T-cell (primary cell): Measurements from ENCODE around the gene PSME2. TPM values are rescaled to one million over a fixed set of nuclear protein-coding genes. Genes with fewer than 3 reads are reported as not detected.

Source experiments
- ATAC-seq, 4 experiments: fragments of 200-7000 bp in 3 of 4; fragments of 150-1000 bp in 1 of 4; cut with Tn5 transposase; replicated peaks in 1 of 4; 1 replicate in 3 of 4; 2 replicates in 1 of 4; pipeline ENCODE4 v1.10.0; 2021; ENCODE audit warnings: moderate library complexity in 3 of 4, mild to moderate bottlenecking in 2 of 4, moderate number of reproducible peaks in 1 of 4
- CTCF ChIA-PET, 2 donors: fragments of 300-600 bp; sonication (Branson Sonifier 250); formaldehyde crosslinking; loops; one replicate each; lab custom pipeline; 2022; ENCODE audit warnings: antibody characterized with exemption in 2 of 2; lab: Charles Lee
- POLR2A ChIA-PET, 2 donors: fragments of 300-600 bp; sonication (Branson Sonifier 250); formaldehyde crosslinking; loops; one replicate each; lab custom pipeline; 2022; ENCODE audit warnings: antibody characterized with exemption in 2 of 2; lab: Charles Lee
- DNase-seq, 35 experiments: peaks; one replicate each; pipeline versions ENCODE4 v3.0.0 to v3.0.0-alpha.2; 2013 to 2023
- H3K27ac ChIP-seq: one replicate; pipeline ENCODE4 v1.5.1; 2013; ENCODE audit warnings: low read length
- H3K27me3 ChIP-seq, 2 experiments: replicated peaks in 1 of 2; 1 replicate in 1 of 2; 2 replicates in 1 of 2; pipeline versions ENCODE4 v1.6.1 to v1.7.0; 2013; ENCODE audit warnings: low read length in 1 of 2, mixed read lengths in 1 of 2; ENCODE audit not compliant: control insufficient read depth in 2 of 2, insufficient read depth in 2 of 2; ENCODE audit errors: extremely low read depth in 1 of 2
- H3K36me3 ChIP-seq, 2 donors: 1 replicate in 1 of 2; 2 replicates in 1 of 2; pipeline versions ENCODE4 v1.6.1 to v1.7.0; 2013; ENCODE audit warnings: low read length in 1 of 2; ENCODE audit not compliant: control insufficient read depth in 2 of 2, insufficient read depth in 1 of 2; ENCODE audit errors: extremely low read depth in 1 of 2
- H3K4me1 ChIP-seq, 2 experiments: 1 replicate in 1 of 2; 2 replicates in 1 of 2; pipeline versions ENCODE4 v1.6.1 to v1.7.0; 2013; ENCODE audit warnings: low read length in 2 of 2, mixed read lengths in 1 of 2; ENCODE audit not compliant: insufficient read depth in 2 of 2, control insufficient read depth in 1 of 2; ENCODE audit errors: extremely low read depth in 1 of 2
- H3K4me3 ChIP-seq, 2 donors: 1 replicate in 1 of 2; 2 replicates in 1 of 2; pipeline versions ENCODE4 v1.5.1 to v1.7.0; 2013; ENCODE audit warnings: mild to moderate bottlenecking in 2 of 2, low read length in 1 of 2, moderate library complexity in 1 of 2; ENCODE audit not compliant: control insufficient read depth in 1 of 2; ENCODE audit errors: extremely low read depth in 1 of 2
- H3K9me3 ChIP-seq: 2 replicates; pipeline ENCODE4 v1.7.0; 2013
- H3K27ac Mint-ChIP-seq, 2 donors: one replicate each; pipeline ENCODE4 v1.8.0; 2020 to 2021; ENCODE audit warnings: mild to moderate bottlenecking in 2 of 2, mixed read lengths in 2 of 2
- H3K27me3 Mint-ChIP-seq, 2 donors: one replicate each; pipeline ENCODE4 v1.8.0; 2021 to 2022; ENCODE audit warnings: mixed read lengths in 2 of 2
- H3K36me3 Mint-ChIP-seq: one replicate; pipeline ENCODE4 v1.8.0; 2021; ENCODE audit warnings: mixed read lengths
- H3K4me1 Mint-ChIP-seq, 3 donors: one replicate each; pipeline ENCODE4 v1.8.0; 2020 to 2022; ENCODE audit warnings: mixed read lengths in 3 of 3, mild to moderate bottlenecking in 1 of 3
- H3K4me3 Mint-ChIP-seq, 3 donors: one replicate each; pipeline ENCODE4 v1.8.0; 2020 to 2022; ENCODE audit warnings: mild to moderate bottlenecking in 3 of 3, mixed read lengths in 3 of 3, moderate library complexity in 3 of 3
- H3K9me3 Mint-ChIP-seq, 3 donors: one replicate each; pipeline ENCODE4 v1.8.0; 2020 to 2022; ENCODE audit warnings: mixed read lengths in 3 of 3
- WGBS: methylation state at CpG from one replicate; pipeline ENCODE4 v1.1.5; 2013; ENCODE audit warnings: missing lambda C conversion rate; ENCODE audit not compliant: insufficient coverage; 5-methylcytosine and 5-hydroxymethylcytosine counted together
- total RNA-seq, 35 experiments: library from RNA in 6 of 35; stranded (reverse) in 6 of 35; fragments of 120-200 nt in 1 of 35; gene quantifications; one replicate each; pipeline versions ENCODE4 v1.2.1 to v1.2.4 and lab custom pipeline; 2013 to 2026

The PSME2 gene
- total RNA-seq, 5 donors from 2014 or later (not counting 1 experiment from before 2014, with no cell fraction given) = 130 to 192 (median 159) TPM

GRCh38 chr14:24177891-24178290, 31.5 kb upstream of the PSME2 start:
- ChIA-PET CTCF (interaction anchor here in 1 of 2 donors (0.5 kb wide), 1 partner anchor 1167 kb away, joined by 4 read pairs; no protein-coding TSS in a partner anchor), POLR2A (no interaction called here)
- H3K27me3 Mint-ChIP-seq = no peaks in the 10 kb centered on the region
- H3K36me3 Mint-ChIP-seq = peaks cover 39% of the 10 kb centered on the region
- H3K36me3 ChIP-seq = peaks cover 25 to 65% of the 10 kb centered on the region in 2 donors
- no peak overlapping the region for H3K4me3 ChIP-seq
- peaks cover 3 to 18% (median 7%) of the 10 kb centered on the region in 3 donors for H3K4me1 Mint-ChIP-seq
- no peak overlapping the region for H3K27ac ChIP-seq
- H3K9me3 Mint-ChIP-seq = no peaks in the 10 kb centered on the region
- H3K9me3 ChIP-seq = no peaks in the 10 kb centered on the region
- no peaks in the 10 kb centered on the region for H3K27me3 ChIP-seq
- H3K27ac Mint-ChIP-seq = no peak overlapping the region
- no peak overlapping the region for H3K4me3 Mint-ChIP-seq
- H3K4me1 ChIP-seq = peaks cover 0 to 3% of the 10 kb centered on the region in 2 experiments
- DNase-seq (no peak), ATAC-seq (no peak)
- 98% methylated on average over 5 of the region's 14 CpGs for WGBS

GRCh38 chr14:24177041-24177825, 30.8 kb upstream of the PSME2 start:
- H3K36me3 Mint-ChIP-seq = peaks cover 34% of the 10 kb centered on the region
- Histone ChIP-seq H3K27me3 (no peaks in the 10 kb centered on the region), H3K27ac (no peak overlapping the region), H3K4me1 (peaks cover 0 to 9% of the 10 kb centered on the region in 2 experiments), H3K36me3 (peaks cover 25 to 58% of the 10 kb centered on the region in 2 donors), H3K9me3 (no peaks in the 10 kb centered on the region), H3K4me3 (no peak overlapping the region)
- POLR2A ChIA-PET = no interaction called here
- H3K27ac Mint-ChIP-seq = peak overlapping the region in 1 of 2 donors; percentile 36
- H3K9me3 Mint-ChIP-seq = no peaks in the 10 kb centered on the region
- DNase-seq (no peak), ATAC-seq (no peak)
- no peaks in the 10 kb centered on the region for H3K27me3 Mint-ChIP-seq
- peaks cover 6 to 21% (median 10%) of the 10 kb centered on the region in 3 donors for H3K4me1 Mint-ChIP-seq
- CTCF ChIA-PET = no interaction called here
- WGBS = 100% methylated on average over 1 of the region's 12 CpGs
- H3K4me3 Mint-ChIP-seq = no peak overlapping the region

GRCh38 chr14:24176599-24176998, 30.2 kb upstream of the PSME2 start:
- Histone ChIP-seq H3K27ac (no peak overlapping the region), H3K36me3 (peaks cover 20 to 52% of the 10 kb centered on the region in 2 donors), H3K9me3 (no peaks in the 10 kb centered on the region), H3K27me3 (no peaks in the 10 kb centered on the region), H3K4me1 (peaks cover 2 to 16% of the 10 kb centered on the region in 2 experiments), H3K4me3 (no peak overlapping the region)
- H3K27me3 Mint-ChIP-seq = no peaks in the 10 kb centered on the region
- ChIA-PET POLR2A (no interaction called here), CTCF (interaction anchor here in 1 of 2 donors (0.7 kb wide), 1 partner anchor 68 kb away, joined by 3 read pairs; no protein-coding TSS in a partner anchor)
- H3K9me3 Mint-ChIP-seq = no peaks in the 10 kb centered on the region
- H3K4me1 Mint-ChIP-seq = peaks cover 8 to 26% (median 11%) of the 10 kb centered on the region in 3 donors
- no peak overlapping the region for H3K4me3 Mint-ChIP-seq
- DNase-seq = no peak
- no peak overlapping the region for H3K27ac Mint-ChIP-seq
- 100% methylated on average over 5 of the region's 5 CpGs for WGBS
- peaks cover 30% of the 10 kb centered on the region for H3K36me3 Mint-ChIP-seq
- ATAC-seq = no peak

- ChIA-PET CTCF (interaction anchor here in 1 of 2 donors (0.5 kb wide), 1 partner anchor 12 kb away, joined by 3 read pairs; the partner anchor contains the start of gene IRF9), POLR2A (interaction anchor here in 1 of 2 donors (0.9 kb wide), 1 partner anchor 12 kb away, joined by 3 read pairs; the partner anchor contains the start of gene IRF9)
- Histone ChIP-seq H3K27me3 (no peaks in the 10 kb centered on the region), H3K9me3 (no peaks in the 10 kb centered on the region), H3K27ac (no peak overlapping the region), H3K4me3 (no peak overlapping the region), H3K4me1 (peaks cover 2 to 28% of the 10 kb centered on the region in 2 experiments), H3K36me3 (peaks cover 4 to 26% of the 10 kb centered on the region in 2 donors)
- no peaks in the 10 kb centered on the region for H3K9me3 Mint-ChIP-seq
- no peaks in the 10 kb centered on the region for H3K27me3 Mint-ChIP-seq
- H3K4me3 Mint-ChIP-seq = peak overlapping the region in 2 of 3 donors; percentile 86 to 91
- ATAC-seq (no peak), DNase-seq (peak in 1 of 35 experiments; percentile 25)
- peaks cover 22 to 44% (median 29%) of the 10 kb centered on the region in 3 donors for H3K4me1 Mint-ChIP-seq
- H3K36me3 Mint-ChIP-seq = peaks cover 24% of the 10 kb centered on the region
- peak overlapping the region; percentile 41 to 87 for H3K27ac Mint-ChIP-seq
- 85% methylated on average over 13 of the region's 20 CpGs for WGBS
These were observed 26.5 kb upstream of the PSME2 start for GRCh38 chr14:24172871-24173281.

- ATAC-seq = no peak
- Histone ChIP-seq H3K9me3 (no peaks in the 10 kb centered on the region), H3K27ac (peak overlapping the region; percentile 27), H3K27me3 (no peaks in the 10 kb centered on the region), H3K4me3 (peak overlapping the region; percentile 48 to 58), H3K36me3 (peaks cover 4 to 24% of the 10 kb centered on the region in 2 donors), H3K4me1 (peaks cover 2 to 28% of the 10 kb centered on the region in 2 experiments)
- CTCF ChIA-PET = no interaction called here
- POLR2A ChIA-PET = interaction anchor here in 1 of 2 donors (0.5 kb wide), 1 partner anchor 59 kb away, joined by 6 read pairs; no protein-coding TSS in a partner anchor
- Mint-ChIP-seq H3K36me3 (peaks cover 29% of the 10 kb centered on the region), H3K27me3 (no peaks in the 10 kb centered on the region), H3K4me3 (peak overlapping the region; percentile 79 to 91 (median 86)), H3K9me3 (no peaks in the 10 kb centered on the region), H3K27ac (peak overlapping the region; percentile 63 to 87), H3K4me1 (peaks cover 25 to 48% (median 34%) of the 10 kb centered on the region in 3 donors)
- DNase-seq = no peak
- 60% methylated on average over 12 of the region's 30 CpGs for WGBS
These were observed 26.0 kb upstream of the PSME2 start for GRCh38 chr14:24172261-24172860.
